Glomerular visceral epithelial cell (primary cell): Measurements from ENCODE around the gene CNTNAP2.

Source experiments
- DNase-seq: peaks from one replicate; pipeline ENCODE4 v3.0.0-alpha.2; 2016; ENCODE audit errors: extremely low spot score

The CNTNAP2 gene

DNA sequence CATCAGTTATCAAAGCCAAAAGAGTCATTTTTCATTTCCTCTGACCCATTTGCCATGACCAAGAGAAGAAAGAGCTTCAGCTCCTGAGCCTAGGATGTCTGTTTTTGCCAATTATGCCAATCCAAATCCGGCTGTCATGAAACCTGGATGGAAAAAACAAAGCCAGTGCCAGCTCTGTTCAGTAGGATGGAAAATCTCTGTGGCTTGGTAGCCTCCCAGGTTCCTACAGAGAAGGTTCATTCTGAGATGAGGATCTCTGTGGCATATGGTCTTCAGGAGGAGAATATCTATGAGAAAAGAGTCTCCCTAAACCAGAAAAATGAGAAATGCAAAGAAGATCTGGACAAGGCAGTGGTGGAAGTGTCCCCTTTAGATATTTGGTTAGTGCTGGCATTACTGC, 475.4 kb downstream of the CNTNAP2 start:
- no peak for DNase-seq

DNA sequence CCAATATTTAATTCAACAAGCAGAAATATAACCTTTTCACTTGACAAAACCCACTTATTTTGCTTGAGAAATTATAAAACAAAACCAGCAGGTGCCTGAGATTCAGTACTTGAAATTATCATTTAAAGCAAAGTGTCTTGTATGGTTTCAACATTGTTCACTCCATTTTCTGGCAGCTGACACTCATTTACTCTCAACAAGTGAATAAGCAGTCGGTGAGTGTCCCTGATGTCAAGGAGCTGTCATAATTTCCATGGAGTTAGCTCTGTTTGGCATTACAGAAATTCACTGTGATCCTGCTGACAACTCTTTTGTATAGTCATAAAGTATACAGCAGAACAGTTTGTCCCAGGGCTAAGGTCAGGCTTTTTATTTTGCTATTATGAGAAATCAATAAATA, 490.0 kb downstream of the CNTNAP2 start:
- DNase-seq: no peak

DNA sequence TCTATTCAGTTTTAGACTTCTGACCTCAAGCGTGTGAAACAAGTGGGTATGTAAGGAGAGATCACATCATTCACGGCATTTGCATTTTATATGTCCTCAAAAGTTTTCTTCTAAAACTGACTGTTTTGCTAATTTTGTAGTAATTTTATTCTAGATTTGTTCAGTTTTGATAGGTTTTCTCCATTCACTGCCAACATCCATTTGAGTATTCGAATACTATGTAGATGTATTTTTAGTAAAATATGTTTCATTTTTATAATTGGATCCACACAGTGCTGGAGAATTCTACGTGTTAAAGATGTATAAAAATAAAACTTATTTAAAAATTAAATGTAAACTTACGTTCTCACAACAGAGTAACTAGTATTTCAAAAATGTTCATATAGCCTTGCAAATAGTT, 503.0 kb downstream of the CNTNAP2 start:
- no peak for DNase-seq

DNA sequence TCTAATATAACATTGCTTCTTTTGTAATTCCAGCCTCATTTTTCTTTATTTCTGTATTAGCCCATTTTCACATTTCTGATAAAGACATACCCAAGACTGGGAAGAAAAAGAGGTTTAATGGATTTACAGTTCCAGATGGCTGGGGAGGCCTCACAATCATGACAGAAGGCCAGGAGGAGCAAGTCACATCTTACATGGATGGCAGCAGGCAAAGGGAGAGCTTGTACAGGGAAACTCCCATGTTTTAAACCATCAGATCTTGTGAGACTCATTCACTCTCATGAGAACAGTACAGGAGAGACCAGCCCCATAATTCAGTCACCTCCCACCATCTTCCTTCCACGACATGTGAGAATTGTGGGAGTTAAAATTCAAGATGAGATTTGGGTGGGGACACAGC, 510.3 kb downstream of the CNTNAP2 start:
- DNase-seq: no peak

DNA sequence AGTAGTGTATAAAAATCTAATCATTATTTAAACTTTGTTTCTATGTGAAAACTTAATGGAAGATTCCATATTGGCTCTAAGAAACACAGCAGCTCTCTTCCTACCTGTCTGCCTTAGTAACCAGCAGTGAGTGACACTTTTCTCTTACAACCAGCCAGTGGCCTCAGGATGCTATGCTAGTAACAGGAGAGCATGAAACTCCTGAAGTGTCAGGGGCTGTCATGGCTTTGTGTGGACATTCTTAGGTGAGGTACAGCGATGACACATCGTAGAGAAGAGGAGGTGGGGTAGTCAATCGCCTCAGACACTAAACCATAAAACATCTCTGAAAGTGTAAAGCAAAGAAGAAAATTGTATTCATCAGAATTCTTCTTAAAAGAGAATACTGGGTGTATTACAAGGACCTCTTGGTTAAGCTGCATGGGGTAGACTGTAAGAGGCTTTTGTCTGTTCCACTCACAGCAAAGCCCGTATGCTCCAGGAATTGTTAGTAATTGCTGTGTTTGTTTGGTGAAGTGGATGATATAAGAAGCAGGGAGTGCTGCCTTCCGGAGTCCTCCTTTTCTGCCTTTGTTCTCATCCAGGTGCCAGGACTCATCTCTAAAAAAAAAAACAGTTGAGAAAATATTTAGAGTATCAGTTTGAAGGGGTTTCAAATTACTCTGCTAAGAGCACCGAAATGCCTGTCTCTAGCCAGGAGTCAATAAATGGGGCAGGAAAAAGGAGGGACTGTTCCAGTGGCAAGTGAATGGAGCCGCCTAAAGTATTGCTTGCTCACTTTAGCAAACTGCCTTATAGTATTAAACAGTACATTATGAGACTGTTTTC, 518.8 kb downstream of the CNTNAP2 start:
- DNase-seq: no peak

DNA sequence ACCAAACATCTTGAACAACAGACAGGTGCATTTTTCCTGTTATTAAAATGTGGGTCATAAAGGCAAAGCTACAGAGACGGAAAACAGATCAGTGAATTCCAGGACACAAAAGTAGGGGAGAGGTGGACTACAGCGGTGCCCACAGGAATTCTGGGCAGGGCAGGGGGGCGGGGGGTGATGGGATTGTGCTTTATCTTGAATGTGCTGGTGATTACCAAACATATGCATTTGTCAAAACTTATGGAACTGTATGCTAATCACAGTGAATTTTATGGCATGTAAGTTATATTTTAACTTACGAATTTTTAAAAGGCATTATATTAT, 519.4 kb downstream of the CNTNAP2 start:
- no peak for DNase-seq

DNA sequence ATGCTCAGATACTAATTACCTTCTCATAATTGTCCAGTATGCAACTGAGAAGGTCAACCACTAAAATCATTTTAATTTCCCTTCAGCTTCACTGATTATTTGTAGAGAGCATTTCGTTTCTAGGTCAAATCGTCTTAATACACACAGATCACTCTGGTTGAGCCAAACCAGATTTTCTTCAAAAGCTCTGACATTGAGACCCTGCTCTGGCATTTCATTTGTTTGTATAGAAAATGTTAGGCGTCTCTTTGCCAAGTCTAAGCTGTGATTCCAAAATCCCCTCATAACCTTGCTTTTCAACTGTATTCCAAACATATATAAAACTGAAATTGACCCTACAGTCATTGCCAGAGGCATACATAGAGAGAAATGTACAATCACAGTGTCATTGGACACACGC, 520.0 kb downstream of the CNTNAP2 start:
- no peak for DNase-seq

DNA sequence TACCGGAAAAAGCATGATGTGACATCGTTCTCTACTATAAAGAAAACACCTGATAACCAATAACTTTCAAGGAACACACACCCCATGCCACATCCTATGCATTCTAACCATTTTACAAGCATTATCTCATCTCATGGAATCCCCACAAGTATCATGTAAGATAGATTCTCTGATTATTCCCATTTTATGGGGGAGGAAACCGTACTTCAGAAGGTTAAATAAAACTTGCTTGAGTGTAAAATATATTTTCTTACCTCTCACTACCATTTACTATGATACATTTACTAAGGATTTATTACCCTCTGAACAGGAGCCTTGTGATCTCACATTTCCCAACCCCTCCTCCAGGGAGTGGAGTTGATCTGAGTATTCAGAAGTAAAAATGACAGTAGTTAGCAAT, 522.7 kb downstream of the CNTNAP2 start:
- DNase-seq: no peak

DNA sequence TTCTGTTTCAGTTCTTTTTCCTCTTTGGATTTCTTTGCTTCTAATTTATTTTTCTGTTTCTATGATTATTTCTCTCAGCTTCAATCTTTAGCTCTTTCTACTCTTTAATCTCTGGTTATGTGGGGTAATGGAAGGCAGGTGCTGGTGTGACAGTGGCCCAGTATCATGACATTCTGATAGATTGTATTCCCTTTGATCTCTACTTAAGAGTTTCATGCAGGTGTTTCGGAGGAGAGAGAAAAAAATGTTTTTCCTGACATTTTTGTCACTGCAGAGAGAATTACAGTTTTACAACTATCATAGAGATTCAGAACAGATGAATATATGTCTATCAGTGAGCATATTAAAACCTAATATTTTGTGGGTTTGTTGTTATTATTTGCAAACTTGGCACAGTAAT, 524.9 kb downstream of the CNTNAP2 start:
- DNase-seq: no peak

DNA sequence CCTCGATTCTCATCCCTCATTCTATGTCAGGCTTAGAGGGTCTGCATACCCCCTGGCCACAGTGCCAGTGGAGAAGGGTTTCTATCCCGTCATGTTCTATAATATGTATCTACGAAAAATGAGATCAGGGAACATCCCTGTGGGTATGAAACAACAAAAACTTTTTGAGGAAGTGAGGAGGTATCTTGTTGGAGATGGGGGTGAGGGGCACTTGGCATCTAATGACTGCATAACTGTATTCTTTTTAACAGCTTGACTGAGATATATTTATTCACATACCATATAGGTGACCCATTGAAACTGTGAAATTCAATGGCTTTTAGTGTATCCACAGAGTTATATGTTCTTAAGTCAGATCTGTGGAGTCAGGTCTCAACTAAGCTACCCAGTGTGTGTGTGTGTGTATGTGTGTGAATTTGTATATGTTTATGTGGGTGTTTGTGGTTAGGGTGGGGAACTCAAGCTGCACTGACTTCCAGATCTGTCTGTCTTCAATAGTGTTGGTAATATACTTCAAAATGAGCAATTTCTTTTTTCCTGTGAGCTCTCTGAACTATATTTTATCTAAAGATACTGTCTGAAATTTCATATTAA, 528.9 kb downstream of the CNTNAP2 start:
- DNase-seq: no peak

DNA sequence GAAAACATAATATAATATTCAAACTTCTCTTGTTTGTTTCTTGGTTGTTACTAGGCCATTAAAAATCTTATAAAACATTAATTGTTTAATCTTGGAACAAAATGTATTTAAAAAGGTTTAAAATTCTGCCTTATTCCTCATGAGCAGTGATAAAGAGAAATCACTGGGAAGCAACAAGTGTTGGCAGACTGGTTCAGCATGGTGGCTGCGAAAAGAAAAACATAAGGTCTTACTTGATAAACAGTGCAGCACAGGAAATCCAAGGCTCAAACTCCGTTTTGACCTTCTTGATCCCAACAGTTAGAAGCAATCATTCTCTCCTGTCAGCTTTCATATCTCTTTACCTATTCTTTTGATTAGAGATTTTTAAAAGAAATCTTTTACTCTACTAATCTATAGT, 530.8 kb downstream of the CNTNAP2 start:
- DNase-seq: no peak

DNA sequence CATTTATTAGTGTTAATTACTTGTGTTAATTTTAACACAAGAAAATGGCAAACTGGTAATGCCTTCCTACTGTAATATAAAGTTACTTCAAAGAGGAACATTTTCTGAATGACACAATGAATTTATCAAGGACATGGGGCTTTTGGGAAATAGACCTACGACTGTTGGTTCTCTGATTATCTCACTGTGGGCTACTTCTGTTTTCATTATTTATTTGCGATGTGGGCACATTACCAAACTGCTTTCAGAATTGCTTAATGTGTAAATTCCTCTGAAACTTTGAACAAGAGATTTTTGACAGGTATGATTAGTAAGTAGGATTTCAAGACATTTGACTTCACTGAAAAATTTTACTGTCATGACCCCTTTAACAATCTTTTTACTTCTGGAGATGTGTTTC, 535.6 kb downstream of the CNTNAP2 start:
- no peak for DNase-seq

DNA sequence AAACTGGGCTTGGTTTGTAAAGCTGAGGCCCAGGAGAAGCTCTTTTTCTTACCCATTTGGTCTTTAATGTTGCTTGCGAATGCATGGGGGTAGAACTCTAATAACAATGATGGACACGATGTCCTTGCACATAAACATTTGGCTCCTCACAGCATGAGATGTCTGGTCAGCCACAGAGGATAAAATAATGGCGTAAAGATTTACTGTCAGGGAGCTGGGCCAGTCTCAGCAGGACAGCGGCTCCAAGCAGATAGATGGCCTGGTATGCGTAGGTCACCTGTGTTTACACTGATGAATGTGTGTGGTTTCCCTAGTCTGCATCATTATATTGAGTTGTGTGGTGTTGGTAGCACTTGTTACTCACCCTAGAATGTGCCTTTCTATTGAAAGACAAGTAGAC, 537.4 kb downstream of the CNTNAP2 start:
- no peak for DNase-seq

DNA sequence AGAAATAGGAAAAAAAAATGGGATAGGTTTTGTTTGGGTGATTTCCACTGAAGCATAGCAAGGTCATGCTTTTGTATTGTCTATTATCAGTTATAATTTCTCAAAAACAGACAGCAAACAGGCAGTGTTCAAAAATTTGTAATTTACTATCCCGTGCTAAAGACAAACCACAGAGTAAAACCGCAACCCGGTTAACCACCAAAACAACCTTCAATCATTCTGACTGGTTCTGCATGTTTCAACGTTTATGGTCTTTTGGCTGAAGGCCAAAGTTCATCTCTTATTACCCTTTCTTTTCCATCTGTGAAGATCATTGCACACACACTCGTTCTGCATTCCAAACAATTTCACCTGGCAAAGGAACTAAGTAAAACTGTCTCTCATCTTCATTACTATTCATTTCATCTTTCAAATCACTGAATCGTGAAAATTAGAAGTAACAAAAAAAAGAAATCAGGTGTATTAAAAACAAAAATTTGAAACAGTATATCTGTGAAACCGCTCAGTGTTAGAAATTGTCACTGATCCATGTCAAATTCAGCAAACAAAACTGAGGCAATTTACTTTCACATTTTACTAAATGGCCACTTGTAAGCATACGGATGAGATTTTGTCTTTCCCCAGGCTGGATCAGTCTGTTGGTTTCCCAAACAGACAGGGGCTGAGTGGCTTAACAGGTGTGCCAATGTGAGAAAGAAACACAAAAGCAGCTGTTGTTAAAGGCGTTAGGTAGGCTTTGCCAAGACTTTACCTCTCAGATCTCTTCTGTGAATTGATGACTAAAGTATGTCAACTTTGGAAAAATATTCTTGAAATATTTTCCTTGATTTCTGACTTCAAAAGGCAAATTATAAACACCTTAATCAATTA, 539.6 kb downstream of the CNTNAP2 start:
- peak; percentile 30 for DNase-seq

DNA sequence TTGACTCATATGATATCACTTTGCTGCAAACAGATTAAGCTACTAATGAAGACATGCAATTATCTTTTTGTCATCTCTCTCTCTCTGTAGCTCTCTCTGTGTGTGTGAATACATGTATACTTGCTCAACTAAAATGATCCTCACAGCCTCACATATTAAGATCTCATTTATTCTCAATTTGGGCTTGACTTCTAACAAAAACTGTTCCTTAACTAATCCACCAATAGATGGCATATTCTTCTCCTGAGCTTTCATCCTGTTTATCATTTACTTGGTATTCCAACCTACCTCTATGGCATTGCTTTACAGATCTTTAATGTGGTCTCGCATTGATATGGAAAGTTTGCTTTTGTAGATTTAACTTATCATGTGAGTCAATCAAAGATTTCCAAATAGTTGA, 540.4 kb downstream of the CNTNAP2 start:
- no peak for DNase-seq

DNA sequence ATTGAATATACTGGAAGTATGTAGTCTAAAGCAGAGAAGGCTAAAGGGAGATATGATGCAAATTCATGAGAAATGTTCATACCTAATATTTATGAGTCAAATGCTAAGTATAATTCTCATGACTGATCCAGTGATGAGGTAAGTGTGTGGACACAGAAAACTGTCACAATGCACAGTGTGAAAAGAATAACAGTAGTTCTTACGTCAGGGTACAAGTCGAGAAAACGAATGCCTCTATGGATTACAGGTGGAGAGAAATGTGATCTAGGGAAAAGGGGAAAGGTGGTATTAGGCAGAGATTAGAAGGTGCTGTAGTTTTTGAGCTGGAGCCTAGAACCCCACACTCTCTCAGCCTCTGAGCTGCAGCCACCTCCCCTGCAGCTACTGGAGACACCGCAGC, 542.0 kb downstream of the CNTNAP2 start:
- no peak for DNase-seq

DNA sequence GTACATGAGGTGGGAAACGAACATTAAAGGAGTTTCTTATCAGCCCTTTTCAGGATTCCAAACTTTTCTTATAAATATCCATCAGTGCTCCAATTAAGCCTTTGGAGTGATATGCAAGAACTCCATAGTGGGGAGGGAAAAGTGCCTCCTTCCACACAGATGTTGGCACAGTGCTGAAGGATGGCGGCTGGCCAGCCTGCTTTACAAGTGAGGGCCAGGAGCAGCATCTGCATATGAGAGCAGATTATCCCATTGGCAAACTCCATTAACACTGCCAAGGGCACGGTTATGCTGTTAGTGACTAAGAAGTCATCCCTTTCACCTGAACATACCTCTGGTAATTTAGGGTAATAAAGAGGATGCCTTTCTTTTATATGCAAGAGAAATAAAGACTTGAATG, 543.1 kb downstream of the CNTNAP2 start:
- no peak for DNase-seq

DNA sequence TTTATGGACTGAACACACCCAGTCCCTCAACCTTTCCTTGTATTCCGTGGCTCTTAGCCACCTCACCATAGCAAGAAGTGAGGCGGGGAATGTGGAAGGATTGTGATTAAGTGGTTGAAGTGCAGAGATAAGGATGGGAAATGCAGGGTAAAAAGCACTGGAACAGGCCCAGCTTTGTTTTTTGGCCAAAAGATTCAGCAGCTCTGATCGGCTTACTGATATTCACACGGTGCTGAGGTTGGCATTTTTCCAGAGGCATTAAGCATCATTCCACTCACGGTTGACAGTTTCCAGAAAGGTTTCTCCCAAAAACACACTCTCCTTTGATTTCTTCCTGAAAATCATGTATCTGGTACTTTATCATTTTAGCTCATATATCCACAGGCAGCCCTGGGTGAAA, 544.2 kb downstream of the CNTNAP2 start:
- no peak for DNase-seq

DNA sequence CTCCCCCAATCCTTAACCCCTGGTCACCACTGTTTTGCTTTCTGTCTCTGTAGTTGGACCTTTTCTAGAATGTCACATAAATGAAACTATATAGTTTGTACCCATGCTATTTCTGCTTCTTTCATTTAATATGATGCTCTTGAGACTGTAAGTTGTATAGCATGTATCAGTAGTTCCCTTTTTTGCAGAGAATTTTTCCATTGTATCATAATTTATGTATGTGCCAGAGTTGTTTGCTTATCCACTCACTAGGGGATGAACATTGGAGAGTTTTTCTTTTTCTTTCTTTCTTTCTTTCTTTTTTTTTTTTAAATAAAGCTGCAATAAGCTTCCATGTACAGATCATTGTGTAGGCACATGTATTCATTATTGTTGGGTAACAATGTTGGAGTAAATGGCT, 544.8 kb downstream of the CNTNAP2 start:
- no peak for DNase-seq

DNA sequence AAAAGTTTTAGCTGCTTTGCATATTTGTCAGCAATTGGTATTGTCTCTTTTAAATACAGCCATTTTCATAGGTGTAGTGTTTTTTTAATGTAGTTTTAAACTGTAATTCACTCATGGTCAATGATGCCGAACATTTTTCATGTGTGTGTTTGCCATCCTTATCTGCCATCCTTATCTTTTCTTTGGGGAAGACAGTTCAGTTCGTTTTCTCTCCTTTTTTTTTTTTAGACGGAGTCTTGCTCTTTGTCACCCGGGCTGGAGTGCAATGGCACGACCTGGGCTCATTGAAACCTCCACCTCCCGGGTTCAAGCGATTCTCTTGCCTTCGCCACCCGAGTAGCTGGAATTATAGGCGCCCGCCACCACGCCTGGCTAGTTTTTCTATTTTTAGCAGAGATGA, 545.3 kb downstream of the CNTNAP2 start:
- no peak for DNase-seq

DNA sequence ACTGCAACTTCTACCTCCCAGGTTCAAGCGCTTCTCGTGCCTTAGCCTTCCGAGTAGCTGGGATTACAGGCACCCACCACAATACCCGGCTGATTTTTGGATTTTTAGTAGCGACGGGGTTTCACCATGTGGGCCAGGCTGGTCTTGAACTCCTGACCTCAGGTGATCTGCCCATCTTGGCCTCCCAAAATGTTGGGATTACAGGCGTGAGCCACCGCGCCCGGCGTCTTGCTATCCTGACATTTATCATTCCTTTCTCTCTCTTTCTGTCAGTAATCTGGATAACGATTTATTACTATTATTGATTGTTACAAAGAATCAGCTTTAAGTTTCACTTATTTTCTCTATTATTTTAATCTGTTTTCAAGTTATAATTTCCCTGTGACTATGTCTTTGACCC, 548.4 kb downstream of the CNTNAP2 start:
- no peak for DNase-seq

DNA sequence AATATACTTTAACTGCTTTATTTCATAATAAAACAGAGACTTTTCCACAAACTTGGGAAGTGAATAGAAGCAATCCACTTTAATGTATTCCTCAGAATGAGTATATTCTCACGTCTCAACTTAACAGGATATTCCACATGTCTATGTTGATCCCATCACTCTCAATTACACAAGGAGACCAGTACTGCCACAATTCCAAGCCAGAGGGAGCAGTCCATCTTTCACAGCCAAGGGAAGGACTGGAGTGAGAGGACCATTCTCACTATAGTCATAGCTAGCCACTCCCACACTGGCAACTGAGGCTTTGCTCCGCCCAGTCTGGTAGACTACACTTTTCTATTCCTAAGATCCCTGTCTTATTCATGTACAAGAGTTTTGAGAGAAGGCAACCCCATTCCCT, 553.9 kb downstream of the CNTNAP2 start:
- no peak for DNase-seq

DNA sequence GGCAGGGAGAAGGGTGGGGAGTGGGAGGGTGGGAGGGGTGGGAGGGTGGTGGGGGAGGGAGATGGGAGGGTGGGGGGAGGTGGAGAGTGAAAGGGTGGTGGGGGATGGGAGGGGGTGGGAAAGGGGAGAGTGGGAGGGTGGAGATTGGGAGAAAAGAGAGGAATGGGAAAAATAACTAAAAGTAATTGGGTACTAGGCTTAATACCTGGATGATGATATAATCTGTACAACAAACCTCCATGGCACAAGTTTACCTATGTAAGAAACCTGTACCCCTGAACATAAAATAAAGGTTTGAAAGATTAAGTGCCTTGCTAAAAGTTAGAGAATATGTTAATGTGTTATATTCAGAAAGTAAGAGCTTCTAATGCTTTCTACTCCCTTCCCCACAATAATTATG, 564.9 kb downstream of the CNTNAP2 start:
- DNase-seq: no peak
